Smooth muscle cell (in vitro differentiated cells): ENCODE measurements around the gene S1PR4. TPM values are rescaled to one million over a fixed set of nuclear protein-coding genes. Genes with fewer than 3 reads are reported as not detected.

ENCODE experiments used
- DNase-seq: peaks from one replicate; lab custom pipeline; 2025; ENCODE audit not compliant: unreplicated experiment; lab: John Stamatoyannopoulos, UW
- H2AFZ ChIP-seq: fragments of 200-600 bp; sonication (generic); 2 replicates; pipeline ENCODE4 v1.6.0; 2016; ENCODE audit warnings: antibody characterized with exemption, low read depth, mild to moderate bottlenecking
- H3F3A ChIP-seq: fragments of 200-600 bp; sonication (generic); 2 replicates; pipeline ENCODE4 v1.6.0; 2017; ENCODE audit warnings: antibody characterized with exemption, low read depth
- H3K27ac ChIP-seq: fragments of 200-600 bp; sonication (generic); 2 replicates; pipeline ENCODE4 v1.5.1; 2016; ENCODE audit warnings: low read depth, mild to moderate bottlenecking
- H3K27me3 ChIP-seq: fragments of 200-600 bp; sonication (generic); 2 replicates; pipeline ENCODE4 v1.6.1; 2016; ENCODE audit warnings: low read depth, mild to moderate bottlenecking
- H3K36me3 ChIP-seq: fragments of 200-600 bp; sonication (generic); 2 replicates; pipeline ENCODE4 v1.5.1; 2016; ENCODE audit warnings: low read depth
- H3K4me1 ChIP-seq: fragments of 200-600 bp; sonication (generic); 2 replicates; pipeline ENCODE4 v1.5.1; 2016; ENCODE audit warnings: low read depth
- H3K4me2 ChIP-seq: fragments of 200-600 bp; sonication (generic); 2 replicates; pipeline ENCODE4 v1.6.0; 2016; ENCODE audit warnings: mild to moderate bottlenecking
- H3K4me3 ChIP-seq: fragments of 200-600 bp; sonication (generic); 2 replicates; pipeline ENCODE4 v1.5.1; 2016; ENCODE audit warnings: mild to moderate bottlenecking
- H3K79me2 ChIP-seq: fragments of 200-600 bp; sonication (generic); 2 replicates; pipeline ENCODE4 v1.6.0; 2016; ENCODE audit warnings: low read depth, mild to moderate bottlenecking
- H3K9ac ChIP-seq: fragments of 200-600 bp; sonication (generic); 2 replicates; pipeline ENCODE4 v1.6.0; 2016; ENCODE audit warnings: low read depth
- H3K9me3 ChIP-seq: fragments of 200-600 bp; sonication (generic); replicated peaks from 2 replicates; pipeline ENCODE4 v1.5.1; 2016; ENCODE audit warnings: low read depth
- H4K20me1 ChIP-seq: fragments of 200-600 bp; sonication (generic); 2 replicates; pipeline ENCODE4 v1.6.0; 2016; ENCODE audit warnings: low read depth
- CTCF ChIP-seq: fragments of 200-600 bp; sonication (generic); IDR thresholded peaks from 2 replicates; pipeline ENCODE4 v1.5.1; 2017; ENCODE audit warnings: borderline replicate concordance, mild to moderate bottlenecking, antibody characterized with exemption; ENCODE audit not compliant: insufficient read depth, poor library complexity, severe bottlenecking
- WGBS: methylation state at CpG from one replicate; pipeline ENCODE4 v1.1.7; 2016; ENCODE audit warnings: low lambda C conversion rate; 5-methylcytosine and 5-hydroxymethylcytosine counted together
- polyA plus RNA-seq: library from polyadenylated mRNA; unstranded; fragments of >200 nt; fragmentation: Nextera tagmentation; extraction: Ambion mirVana; gene quantifications from 2 replicates; pipeline ENCODE4 v1.2.1, GENCODE V29; 2016
- total RNA-seq: library from RNA; depleted of rRNA; stranded (reverse); fragments of >200 nt; gene quantifications from 2 replicates; pipeline ENCODE4 v1.2.3, GENCODE V29; 2014

S1PR4 gene
- total and polyA plus RNA-seq, 2 experiments from 2014 or later = not detected

GRCh38 chr19:3186160-3186688 is 7.7 kb downstream of the S1PR4 start:
- Histone ChIP-seq H2AFZ (peak overlapping the region; percentile 57), H3K4me2 (peak overlapping the region; percentile 92), H3K4me1 (peaks cover 6% of the 10 kb centered on the region), H3K79me2 (peaks cover 46% of the 10 kb centered on the region), H4K20me1 (peaks cover 23% of the 10 kb centered on the region), H3K27me3 (no peaks in the 10 kb centered on the region), H3K4me3 (peak overlapping the region; percentile 88), H3K9me3 (no peaks in the 10 kb centered on the region), H3F3A (no peaks in the 10 kb centered on the region), H3K36me3 (no peaks in the 10 kb centered on the region), H3K9ac (peak overlapping the region; percentile 80), H3K27ac (peak overlapping the region; percentile 24)
- no peak for TF ChIP-seq CTCF
- no peak for DNase-seq
- 0% methylated on average over 17 of the region's 38 CpGs for WGBS

- 81% methylated on average over 21 of the region's 23 CpGs for WGBS
- no peak overlapping the region for H2AFZ ChIP-seq
- no peaks in the 10 kb centered on the region for H3K9me3 ChIP-seq
- peak overlapping the region; percentile 80 for H3K9ac ChIP-seq
- H3K4me2 ChIP-seq = peak overlapping the region; percentile 92
- H3K4me3 ChIP-seq = peak overlapping the region; percentile 88
- H3K36me3 ChIP-seq = no peaks in the 10 kb centered on the region
- no peaks in the 10 kb centered on the region for H3K27me3 ChIP-seq
- no peak for DNase-seq
- peaks cover 26% of the 10 kb centered on the region for H4K20me1 ChIP-seq
- peaks cover 6% of the 10 kb centered on the region for H3K4me1 ChIP-seq
- H3K27ac ChIP-seq = no peak overlapping the region
- H3F3A ChIP-seq = no peaks in the 10 kb centered on the region
- peaks cover 53% of the 10 kb centered on the region for H3K79me2 ChIP-seq
- TF ChIP-seq CTCF = no peak
These were observed 8.5 kb downstream of the S1PR4 start for GRCh38 chr19:3186891-3187661.

- H3K4me2 ChIP-seq = no peak overlapping the region
- 96% methylated on average over 30 of the region's 36 CpGs for WGBS
- no peaks in the 10 kb centered on the region for H3K36me3 ChIP-seq
- peaks cover 26% of the 10 kb centered on the region for H4K20me1 ChIP-seq
- no peak overlapping the region for H2AFZ ChIP-seq
- H3K9ac ChIP-seq = peak overlapping the region; percentile 80
- TF ChIP-seq CTCF = no peak
- no peak for DNase-seq
- no peaks in the 10 kb centered on the region for H3F3A ChIP-seq
- no peak overlapping the region for H3K27ac ChIP-seq
- H3K4me1 ChIP-seq = peaks cover 6% of the 10 kb centered on the region
- H3K27me3 ChIP-seq = no peaks in the 10 kb centered on the region
- no peak overlapping the region for H3K4me3 ChIP-seq
- no peaks in the 10 kb centered on the region for H3K9me3 ChIP-seq
- H3K79me2 ChIP-seq = peaks cover 53% of the 10 kb centered on the region
These were observed 9.3 kb downstream of the S1PR4 start for GRCh38 chr19:3187662-3188511.
